Prostate gland (tissue), 2 donors: Measurements from ENCODE around the gene KCNK13.

Source experiments
- CTCF ChIP-seq, 4 experiments: fragments of 200-600 bp in 2 of 4; fragments of 450-650 bp in 2 of 4; sonication (generic) in 2 of 4; IDR thresholded peaks; 1 replicate in 3 of 4; 2 replicates in 1 of 4; pipeline ENCODE4 v1.5.1; 2016 to 2019; ENCODE audit warnings: antibody characterized with exemption in 4 of 4, mild to moderate bottlenecking in 2 of 4, moderate library complexity in 2 of 4
- POLR2A ChIP-seq: fragments of 450-650 bp; IDR thresholded peaks from one replicate; pipeline ENCODE4 v1.6.1; 2016; ENCODE audit warnings: antibody characterized with exemption, mild to moderate bottlenecking

- TF ChIP-seq POLR2A (no peak), CTCF (IDR thresholded peaks at IDR 0.05) (no peak)
Observed at GRCh38 chr14:90137807-90138206, 76.0 kb downstream of the KCNK13 start.
